Chondrocyte (in vitro differentiated cells): ENCODE data around the gene CEP41. TPM values are rescaled to one million over a fixed set of nuclear protein-coding genes. Genes with fewer than 3 reads are reported as not detected.

Source experiments
- DNase-seq: peaks from one replicate; pipeline ENCODE4 v3.0.0; 2021; ENCODE audit warnings: mixed read lengths, low spot score
- H3K27ac Mint-ChIP-seq: one replicate; pipeline ENCODE4 v1.8.0; 2021; ENCODE audit warnings: mild to moderate bottlenecking, moderate library complexity, mixed read lengths; ENCODE audit not compliant: unreplicated experiment
- H3K27me3 Mint-ChIP-seq: 2 replicates; pipeline ENCODE4 v1.8.0; 2021; ENCODE audit warnings: low read depth, mixed read lengths
- H3K36me3 Mint-ChIP-seq: 2 replicates; pipeline ENCODE4 v1.8.0; 2021; ENCODE audit warnings: low read depth, mixed read lengths
- H3K4me1 Mint-ChIP-seq: 2 replicates; pipeline ENCODE4 v1.8.0; 2021; ENCODE audit warnings: low read depth, mild to moderate bottlenecking, mixed read lengths
- H3K4me3 Mint-ChIP-seq: one replicate; pipeline ENCODE4 v1.8.0; 2021; ENCODE audit warnings: mild to moderate bottlenecking, moderate library complexity, mixed read lengths; ENCODE audit not compliant: unreplicated experiment
- H3K9me3 Mint-ChIP-seq: 2 replicates; pipeline ENCODE4 v1.8.0; 2021; ENCODE audit warnings: low read depth, mixed read lengths
- CTCF ChIP-seq: fragments of 200-600 bp; sonication (generic); IDR thresholded peaks from 2 replicates; pipeline ENCODE4 v1.5.0; 2021; ENCODE audit warnings: antibody characterized with exemption, mild to moderate bottlenecking, moderate library complexity
- total RNA-seq: library from RNA; stranded (reverse); gene quantifications from 3 replicates; pipeline ENCODE4 v1.2.1, GENCODE V29; 2021

The CEP41 gene
- total RNA-seq, 1 donor from 2014 or later, result 10.3 TPM

GRCh38 chr7:130362251-130362816, 78.5 kb downstream of the CEP41 start:
- H3K9me3 Mint-ChIP-seq, result peaks cover 19% of the 10 kb centered on the region
- TF ChIP-seq CTCF, result no peak
- peaks cover 36% of the 10 kb centered on the region for H3K4me1 Mint-ChIP-seq
- H3K36me3 Mint-ChIP-seq, result peaks cover 9% of the 10 kb centered on the region
- no peak overlapping the region for H3K27ac Mint-ChIP-seq
- peak; percentile 48 for DNase-seq
- no peaks in the 10 kb centered on the region for H3K27me3 Mint-ChIP-seq
- no peak overlapping the region for H3K4me3 Mint-ChIP-seq

GRCh38 chr7:130361681-130362080, 79.1 kb downstream of the CEP41 start:
- H3K27ac Mint-ChIP-seq, result no peak overlapping the region
- H3K9me3 Mint-ChIP-seq, result peaks cover 19% of the 10 kb centered on the region
- H3K27me3 Mint-ChIP-seq, result no peaks in the 10 kb centered on the region
- peaks cover 42% of the 10 kb centered on the region for H3K4me1 Mint-ChIP-seq
- no peak for TF ChIP-seq CTCF
- no peak overlapping the region for H3K4me3 Mint-ChIP-seq
- peak; percentile 63 for DNase-seq
- peaks cover 9% of the 10 kb centered on the region for H3K36me3 Mint-ChIP-seq

- Mint-ChIP-seq H3K4me3 (no peak overlapping the region), H3K9me3 (peaks cover 19% of the 10 kb centered on the region), H3K27ac (no peak overlapping the region), H3K27me3 (no peaks in the 10 kb centered on the region), H3K4me1 (peaks cover 46% of the 10 kb centered on the region), H3K36me3 (peaks cover 9% of the 10 kb centered on the region)
- TF ChIP-seq CTCF, result no peak
- DNase-seq, result no peak
Measured at GRCh38 chr7:130360518-130360917, 80.3 kb downstream of the CEP41 start.

- Mint-ChIP-seq H3K4me3 (no peak overlapping the region), H3K27me3 (no peaks in the 10 kb centered on the region), H3K27ac (no peak overlapping the region), H3K9me3 (peaks cover 19% of the 10 kb centered on the region), H3K36me3 (peaks cover 9% of the 10 kb centered on the region), H3K4me1 (peaks cover 45% of the 10 kb centered on the region)
- DNase-seq, result peak; percentile 50
- TF ChIP-seq CTCF, result no peak
Measured at GRCh38 chr7:130359276-130359857, 81.4 kb downstream of the CEP41 start.

GRCh38 chr7:130358471-130358870, 82.3 kb downstream of the CEP41 start:
- Mint-ChIP-seq H3K4me1 (peaks cover 41% of the 10 kb centered on the region), H3K27ac (no peak overlapping the region), H3K27me3 (no peaks in the 10 kb centered on the region), H3K36me3 (peaks cover 9% of the 10 kb centered on the region), H3K9me3 (peaks cover 19% of the 10 kb centered on the region), H3K4me3 (no peak overlapping the region)
- TF ChIP-seq CTCF, result no peak
- DNase-seq, result no peak
